Measurements from ENCODE around the gene DCAF7.

The DCAF7 gene

GRCh38 chr17:63525190-63525946, 24.9 kb upstream of the DCAF7 start:
- no peak for DNase-seq (ENCODE audit: low spot score)

GRCh38 chr17:63526861-63527260, 23.4 kb upstream of the DCAF7 start:
- DNase-seq (ENCODE audit: low spot score), result no peak

- no peak for DNase-seq (ENCODE audit: low spot score)
These were observed 22.1 kb upstream of the DCAF7 start for GRCh38 chr17:63528183-63528582.

GRCh38 chr17:63529711-63530556, 20.3 kb upstream of the DCAF7 start:
- no peak for DNase-seq (ENCODE audit: low spot score)

GRCh38 chr17:63530557-63531021, 19.7 kb upstream of the DCAF7 start:
- no peak for DNase-seq (ENCODE audit: low spot score)

GRCh38 chr17:63531022-63531965, 19.0 kb upstream of the DCAF7 start:
- DNase-seq (ENCODE audit: low spot score), result no peak

- DNase-seq (ENCODE audit: low spot score), result no peak
These were observed 16.7 kb upstream of the DCAF7 start for GRCh38 chr17:63533433-63534077.

GRCh38 chr17:63534078-63534570, 16.2 kb upstream of the DCAF7 start:
- no peak for DNase-seq (ENCODE audit: low spot score)

GRCh38 chr17:63534816-63535455, 15.3 kb upstream of the DCAF7 start:
- DNase-seq (ENCODE audit: low spot score), result no peak

GRCh38 chr17:63535640-63536039, 14.6 kb upstream of the DCAF7 start:
- no peak for DNase-seq (ENCODE audit: low spot score)

- DNase-seq (ENCODE audit: low spot score), result no peak
These were observed 13.3 kb upstream of the DCAF7 start for GRCh38 chr17:63537001-63537400.

GRCh38 chr17:63537991-63538692, 12.1 kb upstream of the DCAF7 start:
- DNase-seq (ENCODE audit: low spot score), result no peak

GRCh38 chr17:63538693-63539595, 11.3 kb upstream of the DCAF7 start:
- no peak for DNase-seq (ENCODE audit: low spot score)

GRCh38 chr17:63540590-63540989, 9.7 kb upstream of the DCAF7 start:
- no peak for DNase-seq (ENCODE audit: low spot score)

- DNase-seq (ENCODE audit: low spot score), result no peak
These were observed 8.1 kb upstream of the DCAF7 start for GRCh38 chr17:63542218-63542545.

GRCh38 chr17:63542942-63543821, 7.1 kb upstream of the DCAF7 start:
- peak; percentile 22 for DNase-seq (ENCODE audit: low spot score)

- DNase-seq (ENCODE audit: low spot score), result no peak
These were observed 6.4 kb upstream of the DCAF7 start for GRCh38 chr17:63543822-63544420.

Data from SW480 (cell line).